Pancreas (tissue), 10 donors: Measurements from ENCODE around the gene CNPY4. TPM values are rescaled to one million over a fixed set of nuclear protein-coding genes. Genes with fewer than 3 reads are reported as not detected.

Experiments used
- ATAC-seq, 4 donors: fragments of 200-7000 bp; cut with Tn5 transposase; one replicate each; pipeline versions ENCODE4 v1.8.0 to v1.9.1; 2020; ENCODE audit warnings: mild to moderate bottlenecking in 4 of 4, moderate library complexity in 4 of 4
- DNase-seq, 6 donors: peaks; one replicate each; pipeline ENCODE4 v3.0.0-alpha.2; 2020
- FAIRE-seq: peaks from 2 replicates; lab custom pipeline; 2012; peaks lifted over from hg19 to GRCh38; lab: Jason Lieb, UNC
- H3K27ac ChIP-seq, 4 donors: fragments of 200-600 bp; sonication (generic); 1 replicate in 3 of 4; 2 replicates in 1 of 4; pipeline versions ENCODE4 v1.5.0 to v1.8.0; 2020
- H3K27me3 ChIP-seq, 4 donors: fragments of 200-600 bp; one replicate each; pipeline ENCODE4 v1.8.0; 2021
- H3K36me3 ChIP-seq, 3 donors: fragments of 200-600 bp; sonication (generic) in 1 of 3; one replicate each; pipeline versions ENCODE4 v1.5.0 to v1.8.0; 2020 to 2021
- H3K4me1 ChIP-seq, 3 donors: fragments of 200-600 bp; one replicate each; pipeline ENCODE4 v1.8.0; 2021
- H3K4me3 ChIP-seq, 4 donors: fragments of 200-600 bp; sonication (generic) in 2 of 4; one replicate each; pipeline versions ENCODE4 v1.5.0 to v1.8.0; 2020 to 2021
- H3K9me3 ChIP-seq, 4 donors: fragments of 200-600 bp; one replicate each; pipeline ENCODE4 v1.8.0; 2021
- WGBS, 2 donors: extraction: QIAGEN DNeasy Blood & Tissue Kit; methylation state at CpG; one replicate each; pipeline ENCODE4 v1.1.7; 2013; 5-methylcytosine and 5-hydroxymethylcytosine counted together
- intact Hi-C, 3 donors: fragments of 100-400 bp; cut with DNase I; formaldehyde crosslinking; loops; one replicate each; pipeline versions ENCODE4 v1.11.1 to v1.14.2; 2022
- polyA plus RNA-seq, 2 donors: library from polyadenylated mRNA; stranded (reverse); fragments of 200-250 nt; gene quantifications; one replicate each; pipeline ENCODE4 v1.2.3, GENCODE V29; 2013
- total RNA-seq, 6 donors: library from RNA; stranded (reverse); fragmentation: NEBNext Ultra II Directional in 4 of 6; extraction: Animal tissue kit (Norgen Biotek cat#: 25700) in 4 of 6; gene quantifications; one replicate each; pipeline versions ENCODE4 v1.2.1 to v1.2.4, GENCODE V29; 2021 to 2023
- TF ChIP-seq, protein P1 (sequence below), 4 donors: fragments of 200-600 bp; sonication (generic) in 3 of 4; IDR thresholded peaks; one replicate each; pipeline versions ENCODE4 v1.5.0 to v1.8.0; 2021; ENCODE audit warnings: antibody characterized with exemption in 4 of 4
- donor health status: healthy with polysubstance abuse.
- donor health status: DM: no; HTN: no; CAD: no; lungs with moderate emphysema.
- donor health status: DM: no; HTN: no; CAD: no.
- donor health status: control.
- donor health status: control.
- donor health status: Bipolar disorder and iron deficiency.
- donor health status: DM: yes; HTN: yes; CAD: no.
- donor health status: DM: no; HTN: no; CAD: no.
- donor health status: DM: no; HTN: no; CAD: no.
- donor health status: DM: yes; HTN: yes; CAD: no.

Gene CNPY4
- total and polyA plus RNA-seq, 8 donors: 1.8 to 10.8 (median 3.8) TPM

DNA sequence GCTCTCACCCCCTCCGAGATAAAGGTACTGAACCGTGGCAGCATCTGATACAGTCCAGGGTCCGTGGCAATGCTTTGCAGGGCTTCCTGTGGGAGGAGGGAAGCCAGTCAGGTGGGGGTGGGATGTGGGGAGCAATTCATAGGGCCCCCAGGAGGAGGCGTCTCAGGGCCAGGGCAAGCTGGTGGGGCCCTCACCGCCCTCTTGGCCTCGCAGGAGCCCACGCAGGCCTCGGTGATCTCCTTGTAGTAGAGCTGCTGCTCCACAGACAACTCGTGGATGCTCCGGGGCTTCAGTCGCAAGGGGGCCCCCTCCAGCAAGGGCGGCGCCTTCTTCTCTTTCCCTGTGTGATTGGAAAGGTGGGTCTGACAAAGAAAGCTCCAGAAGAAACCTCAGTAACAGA, 7.5 kb upstream of the CNPY4 start:
- 88 to 89% methylated on average over 10 to 13 of the region's 13 CpGs for WGBS, 2 donors
- no peaks in the 10 kb centered on the region for H3K4me1 ChIP-seq
- intact Hi-C loops: no loop called here

DNA sequence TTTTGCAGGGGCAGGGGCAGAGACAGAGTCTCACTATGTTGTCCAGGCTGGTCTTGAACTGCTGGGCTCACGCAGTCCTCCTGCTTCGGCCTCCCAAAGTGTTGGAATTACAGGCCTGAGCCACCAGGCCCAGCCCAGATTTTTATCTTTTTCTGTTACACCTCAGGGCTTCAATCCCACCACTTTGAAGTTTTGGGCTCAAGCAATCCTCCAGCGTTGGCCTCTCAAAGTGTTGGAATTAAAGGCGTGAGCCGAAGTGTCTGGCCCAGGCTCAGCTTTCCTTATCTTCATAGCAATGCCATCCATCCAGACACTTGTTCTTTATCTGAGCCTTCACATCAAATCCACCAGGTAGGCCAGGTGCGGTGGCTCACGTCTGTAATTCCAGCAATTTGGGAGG, 4.4 kb upstream of the CNPY4 start:
- peak in 1 of 6 donors; percentile 8 for DNase-seq
- Histone ChIP-seq H3K36me3 (peaks cover 0 to 18% (median 0%) of the 10 kb centered on the region in 3 donors), H3K4me3 (no peak overlapping the region), H3K9me3 (no peaks in the 10 kb centered on the region), H3K4me1 (peaks cover 0 to 2% (median 0%) of the 10 kb centered on the region in 3 donors), H3K27me3 (no peaks in the 10 kb centered on the region), H3K27ac (no peak overlapping the region)
- TF ChIP-seq, protein P1, sequence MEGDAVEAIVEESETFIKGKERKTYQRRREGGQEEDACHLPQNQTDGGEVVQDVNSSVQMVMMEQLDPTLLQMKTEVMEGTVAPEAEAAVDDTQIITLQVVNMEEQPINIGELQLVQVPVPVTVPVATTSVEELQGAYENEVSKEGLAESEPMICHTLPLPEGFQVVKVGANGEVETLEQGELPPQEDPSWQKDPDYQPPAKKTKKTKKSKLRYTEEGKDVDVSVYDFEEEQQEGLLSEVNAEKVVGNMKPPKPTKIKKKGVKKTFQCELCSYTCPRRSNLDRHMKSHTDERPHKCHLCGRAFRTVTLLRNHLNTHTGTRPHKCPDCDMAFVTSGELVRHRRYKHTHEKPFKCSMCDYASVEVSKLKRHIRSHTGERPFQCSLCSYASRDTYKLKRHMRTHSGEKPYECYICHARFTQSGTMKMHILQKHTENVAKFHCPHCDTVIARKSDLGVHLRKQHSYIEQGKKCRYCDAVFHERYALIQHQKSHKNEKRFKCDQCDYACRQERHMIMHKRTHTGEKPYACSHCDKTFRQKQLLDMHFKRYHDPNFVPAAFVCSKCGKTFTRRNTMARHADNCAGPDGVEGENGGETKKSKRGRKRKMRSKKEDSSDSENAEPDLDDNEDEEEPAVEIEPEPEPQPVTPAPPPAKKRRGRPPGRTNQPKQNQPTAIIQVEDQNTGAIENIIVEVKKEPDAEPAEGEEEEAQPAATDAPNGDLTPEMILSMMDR (IDR thresholded peaks at IDR 0.05): no peak
- no peak for FAIRE-seq
- intact Hi-C loops: no loop called here
- ATAC-seq: no peak
- WGBS, 2 donors: 83% methylated on average over 7 of the region's 7 CpGs

More for the DNA sequence above, 7.5 kb upstream of the CNPY4 start:
- Histone ChIP-seq H3K27me3 (no peaks in the 10 kb centered on the region), H3K4me3 (no peak overlapping the region), H3K27ac (no peak overlapping the region), H3K9me3 (no peaks in the 10 kb centered on the region), H3K36me3 (peaks cover 0 to 25% (median 0%) of the 10 kb centered on the region in 3 donors)
- DNase-seq (no peak), FAIRE-seq (no peak), ATAC-seq (no peak)
- TF ChIP-seq, protein P1 (IDR thresholded peaks at IDR 0.05): no peak

DNA sequence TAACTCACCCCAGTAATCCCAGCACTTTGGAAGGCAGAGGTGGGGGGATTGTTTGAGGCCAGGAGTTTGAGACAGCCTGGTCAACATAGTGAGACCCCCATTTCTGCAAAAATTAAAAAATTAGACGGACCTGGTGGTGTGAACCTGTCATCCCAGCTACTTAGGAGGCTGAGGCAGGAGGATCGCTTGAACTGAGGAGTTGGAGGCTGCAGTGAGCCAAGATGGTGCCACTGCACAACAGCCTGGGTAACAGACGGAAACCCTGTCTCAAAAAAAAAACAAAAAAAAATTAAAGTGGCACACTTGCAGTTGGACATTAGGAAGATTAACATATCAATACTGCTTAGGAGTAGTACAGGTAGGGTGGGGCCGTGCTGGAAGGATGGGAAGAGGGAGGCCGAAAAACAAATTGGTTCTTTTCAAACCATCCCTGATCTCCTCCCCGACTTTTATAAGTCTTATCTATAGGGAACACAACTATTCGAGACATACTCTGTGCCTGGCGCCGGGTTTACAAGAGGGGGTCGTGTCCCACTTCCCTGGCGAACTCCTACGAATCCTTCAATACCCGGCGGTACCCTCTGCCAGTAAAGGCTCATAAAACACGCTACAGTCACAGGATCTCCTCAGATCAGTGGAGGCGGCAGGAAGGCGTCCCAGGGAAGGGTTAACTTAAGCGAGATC, 904 bp upstream of the CNPY4 start:
- no peaks in the 10 kb centered on the region for H3K9me3 ChIP-seq
- peaks cover 0 to 6% (median 0%) of the 10 kb centered on the region in 3 donors for H3K4me1 ChIP-seq
- no peak for ATAC-seq
- H3K36me3 ChIP-seq: no peaks in the 10 kb centered on the region
- no peak for DNase-seq
- peak overlapping the region; percentile 64 to 91 (median 70) for H3K4me3 ChIP-seq
- TF ChIP-seq, protein P1 (IDR thresholded peaks at IDR 0.05): no peak
- H3K27ac ChIP-seq: peak overlapping the region in 2 of 4 donors; percentile 96 to 97
- no peak for FAIRE-seq
- H3K27me3 ChIP-seq: no peaks in the 10 kb centered on the region
- 14 to 19% methylated on average over 18 of the region's 18 CpGs for WGBS, 2 donors
- intact Hi-C loops: no loop called here

DNA sequence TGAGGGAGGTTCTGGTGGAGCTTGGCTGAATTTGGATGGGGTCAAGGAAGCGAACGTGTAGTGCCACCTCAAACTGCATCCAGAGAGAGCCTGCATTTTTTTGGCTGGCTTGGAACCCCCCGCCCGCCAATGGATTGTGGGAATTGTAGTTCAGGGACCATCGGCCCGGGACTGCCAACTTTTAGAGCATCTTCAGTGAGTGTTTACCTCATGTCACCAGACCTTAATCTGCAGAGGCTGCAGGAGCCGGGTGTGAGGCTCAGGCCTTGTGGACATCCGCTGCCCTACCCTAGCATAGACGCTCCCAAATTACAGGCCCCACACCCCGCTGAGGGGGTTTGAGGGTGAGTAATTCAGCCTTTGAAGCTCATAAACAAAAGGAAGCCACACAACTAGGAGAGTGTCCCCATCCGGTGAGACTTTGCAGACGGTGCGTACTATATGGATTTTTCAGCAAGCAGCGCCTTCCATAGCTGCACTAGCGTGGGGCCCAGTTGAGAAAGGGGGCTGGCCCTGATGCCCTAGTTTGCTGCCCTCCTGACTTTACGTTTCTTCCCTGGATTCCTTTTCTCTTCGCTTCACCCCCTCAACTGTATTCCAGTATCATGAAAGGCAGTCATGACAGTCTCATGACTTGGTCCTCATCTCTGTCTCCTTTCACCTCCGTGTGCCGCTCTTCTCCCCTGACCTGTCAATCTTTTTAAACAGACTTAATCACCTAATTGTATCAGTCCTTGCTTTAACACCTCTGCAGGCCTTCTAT, 717 bp downstream of the CNPY4 start:
- no peak for FAIRE-seq
- no peaks in the 10 kb centered on the region for H3K36me3 ChIP-seq
- ATAC-seq: peak; percentile 18 to 57 (median 44)
- no peaks in the 10 kb centered on the region for H3K9me3 ChIP-seq
- TF ChIP-seq, protein P1 (IDR thresholded peaks at IDR 0.05): no peak
- H3K27ac ChIP-seq: peak overlapping the region in 2 of 4 donors; percentile 88 to 93
- 38 to 39% methylated on average over 19 of the region's 19 CpGs for WGBS, 2 donors
- H3K4me1 ChIP-seq: peaks cover 0 to 6% (median 0%) of the 10 kb centered on the region in 3 donors
- peak in 2 of 6 donors; percentile 50 to 56 for DNase-seq
- peak overlapping the region; percentile 2 to 75 (median 42) for H3K4me3 ChIP-seq
- H3K27me3 ChIP-seq: no peaks in the 10 kb centered on the region
- intact Hi-C loops: no loop called here
